Forelimb muscle (tissue), 1 donor: Measurements from ENCODE around the gene CIBAR2. TPM values are rescaled to one million over a fixed set of nuclear protein-coding genes. Genes with fewer than 3 reads are reported as not detected.
"Not testable (repeated sequence)": the region's sequence is repeated elsewhere in the genome, so short reads cannot be mapped to it uniquely, and the experiment has no call there.

Source experiments
- DNase-seq: peaks from one replicate; pipeline ENCODE4 v3.0.0-alpha.2; 2013; ENCODE audit warnings: low read depth
- polyA plus RNA-seq: library from polyadenylated mRNA; unstranded; fragments of 120-200 nt; gene quantifications from one replicate; pipeline ENCODE4 v1.2.1, GENCODE V29; 2013; ENCODE audit not compliant: insufficient read length

Gene CIBAR2
- polyA plus RNA-seq, 1 donor = not detected

DNA sequence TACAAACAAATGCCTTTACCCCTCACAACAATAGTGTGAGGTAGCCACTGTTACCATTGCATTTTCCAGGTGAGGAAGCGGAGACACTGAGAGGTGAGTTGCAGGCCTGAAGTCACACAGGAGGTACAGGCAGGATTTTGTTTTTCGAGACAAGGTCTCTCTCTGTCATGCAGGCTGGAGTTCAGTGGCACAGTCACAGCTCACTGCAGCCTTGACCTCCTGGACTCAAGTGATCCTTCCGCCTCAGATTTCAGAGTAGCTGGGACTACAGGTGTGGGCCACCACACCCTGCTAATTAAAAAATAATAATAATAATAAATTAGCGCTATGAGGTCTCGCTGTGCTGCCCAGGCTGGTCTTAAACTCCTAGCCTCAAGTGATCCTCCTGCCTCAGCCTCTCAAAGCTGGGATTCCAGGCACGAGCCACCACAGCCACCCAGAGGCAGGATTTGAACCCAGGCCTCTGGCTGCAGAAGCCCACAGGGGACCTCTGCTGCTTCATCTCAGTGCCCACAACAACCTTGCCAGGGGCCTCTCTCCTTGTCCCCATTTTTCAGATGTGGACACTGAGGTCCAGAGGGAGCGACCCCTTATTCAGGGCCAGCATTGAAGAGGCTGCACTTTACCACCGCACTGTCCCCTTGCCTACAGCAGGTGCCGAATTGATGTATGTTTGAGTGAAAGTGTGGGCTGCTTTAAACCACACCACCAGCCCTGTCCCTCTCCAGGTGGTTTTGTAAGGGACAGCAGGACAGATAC, 16.0 kb upstream of the CIBAR2 start:
- DNase-seq = no peak

DNA sequence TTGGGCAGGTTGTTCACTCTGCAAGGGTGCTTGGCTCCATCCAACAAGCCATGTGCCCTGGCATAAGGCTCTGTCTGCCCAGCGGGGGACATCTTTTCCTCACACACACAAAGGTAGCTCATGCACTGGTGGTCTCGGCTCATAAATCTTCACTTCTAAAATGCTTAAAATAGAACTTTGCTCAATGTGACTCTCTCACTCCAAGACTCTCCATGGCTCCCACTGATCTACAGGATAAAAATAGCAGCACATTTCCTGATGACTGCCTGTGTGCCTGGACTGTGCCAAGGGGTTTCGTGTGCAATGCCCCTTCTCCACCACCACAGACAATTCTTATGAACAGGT, 15.1 kb upstream of the CIBAR2 start:
- no peak for DNase-seq

DNA sequence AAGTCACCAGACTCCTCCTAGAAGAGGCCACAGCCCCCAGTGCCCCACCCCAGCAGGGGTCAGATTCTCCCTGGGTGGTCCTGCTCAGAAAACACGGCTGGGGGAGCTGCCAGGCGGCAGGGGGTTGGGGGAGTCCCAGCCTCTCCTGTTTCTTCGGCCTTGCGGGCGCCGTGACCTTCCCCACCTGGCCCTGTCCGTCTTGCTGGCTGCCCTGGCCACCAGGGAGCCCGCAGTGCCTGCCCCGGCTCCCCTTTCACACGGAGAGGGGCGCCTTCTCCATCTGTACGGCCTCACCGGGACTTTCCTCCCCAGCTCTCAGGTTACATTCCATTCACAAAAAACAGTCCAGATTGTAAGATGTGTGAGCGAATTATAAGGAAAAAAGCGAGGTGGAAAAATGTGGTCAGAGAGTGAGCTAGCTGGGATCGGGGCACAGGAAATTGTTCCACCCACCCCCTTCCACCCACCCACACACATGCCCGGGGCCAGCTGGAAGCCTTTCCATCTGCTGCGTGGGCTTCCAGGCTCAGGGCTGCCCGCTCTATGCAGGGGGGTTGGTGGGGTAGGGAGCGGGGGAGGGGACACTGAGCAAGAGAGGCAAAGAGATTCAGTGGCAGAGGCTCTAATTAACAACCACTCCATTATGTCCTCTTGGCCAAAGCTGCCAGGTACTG, 14.6 kb upstream of the CIBAR2 start:
- DNase-seq = no peak

DNA sequence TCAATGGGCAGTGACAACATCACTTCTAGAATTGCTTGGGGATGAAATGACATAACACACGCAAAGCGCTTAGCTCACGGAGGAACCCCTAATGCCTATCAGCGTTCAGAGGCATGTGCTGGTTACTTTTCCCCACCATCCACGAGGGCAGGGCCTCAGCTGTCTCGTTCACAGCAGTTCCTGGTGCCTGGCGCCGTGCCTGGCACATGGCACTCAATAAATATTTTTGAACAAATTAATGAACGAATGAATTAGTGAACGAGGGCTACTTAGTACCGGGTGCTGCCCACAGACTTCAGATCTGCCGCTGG, 14.1 kb upstream of the CIBAR2 start:
- DNase-seq = no peak

DNA sequence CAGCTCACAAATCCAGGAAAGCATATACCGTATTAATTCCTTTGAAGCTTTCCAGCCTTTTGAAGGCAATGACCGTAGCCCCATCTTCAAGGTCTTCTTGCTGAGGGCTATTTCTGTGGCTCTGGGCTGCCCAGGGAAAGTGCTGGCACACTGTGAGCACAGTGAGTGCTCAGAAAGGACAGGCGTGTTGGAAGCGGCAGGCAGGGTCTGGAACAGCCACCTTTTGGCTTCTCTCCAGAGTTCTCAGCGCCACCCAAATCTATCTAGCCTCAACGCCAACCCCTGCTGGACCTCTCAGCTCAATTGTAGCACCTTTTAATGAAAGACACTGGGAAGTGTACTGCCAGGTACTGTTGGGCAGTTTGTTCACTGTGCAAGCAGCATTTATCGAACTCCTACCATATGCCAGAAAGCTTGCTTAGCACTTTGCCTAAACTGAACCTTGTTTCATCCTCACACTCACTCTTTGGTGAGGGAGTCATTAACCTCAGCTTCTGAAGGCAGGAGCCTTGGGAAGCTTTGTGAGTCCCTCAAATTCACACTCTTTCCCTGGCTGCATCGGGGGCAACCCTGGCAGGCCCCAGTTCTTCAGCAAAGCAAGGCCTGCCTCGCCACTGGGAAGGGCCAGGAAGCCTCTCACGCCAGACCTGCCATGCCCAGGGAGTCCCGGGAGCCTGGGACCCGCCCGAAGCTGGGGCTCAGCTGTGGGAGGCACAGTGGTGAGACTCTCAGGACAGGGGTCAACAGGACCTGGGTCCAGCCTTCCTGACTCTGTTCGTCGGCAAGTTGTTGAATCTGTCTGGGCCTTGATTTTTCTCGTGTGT, 13.5 kb upstream of the CIBAR2 start:
- DNase-seq = no peak

DNA sequence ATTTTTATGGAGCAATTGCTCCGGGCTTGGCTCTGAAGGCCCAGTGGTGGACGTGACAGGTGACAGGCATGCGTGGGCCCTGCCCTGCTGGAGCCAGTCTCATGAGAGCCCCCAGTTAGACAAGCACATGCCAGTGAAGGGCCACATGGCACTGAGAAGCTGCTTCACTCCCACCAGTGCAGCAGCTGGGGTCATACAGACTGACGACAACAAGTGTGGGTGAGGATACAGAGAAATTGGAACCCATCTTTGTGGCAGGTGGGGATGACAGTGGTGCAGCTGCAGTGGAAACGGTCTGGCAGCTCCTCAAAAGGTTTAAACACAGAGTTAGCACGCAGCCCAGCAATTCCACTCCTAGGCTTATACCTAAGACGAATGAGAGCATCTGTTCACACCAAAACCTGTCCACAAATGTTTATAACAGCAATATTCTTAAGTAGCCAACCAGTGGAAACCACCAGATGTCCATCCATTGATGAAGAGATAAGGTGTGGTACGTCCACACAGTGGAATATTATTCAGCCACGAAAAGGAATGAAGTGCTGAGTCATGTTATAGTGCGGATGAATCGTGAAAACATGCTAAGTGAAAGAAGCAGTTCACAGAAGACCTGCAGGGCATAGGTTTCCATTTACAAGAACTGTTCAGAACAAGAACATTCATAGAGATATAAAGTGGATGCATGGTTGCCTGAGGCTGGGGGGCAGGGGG, 12.5 kb upstream of the CIBAR2 start:
- DNase-seq = no peak

DNA sequence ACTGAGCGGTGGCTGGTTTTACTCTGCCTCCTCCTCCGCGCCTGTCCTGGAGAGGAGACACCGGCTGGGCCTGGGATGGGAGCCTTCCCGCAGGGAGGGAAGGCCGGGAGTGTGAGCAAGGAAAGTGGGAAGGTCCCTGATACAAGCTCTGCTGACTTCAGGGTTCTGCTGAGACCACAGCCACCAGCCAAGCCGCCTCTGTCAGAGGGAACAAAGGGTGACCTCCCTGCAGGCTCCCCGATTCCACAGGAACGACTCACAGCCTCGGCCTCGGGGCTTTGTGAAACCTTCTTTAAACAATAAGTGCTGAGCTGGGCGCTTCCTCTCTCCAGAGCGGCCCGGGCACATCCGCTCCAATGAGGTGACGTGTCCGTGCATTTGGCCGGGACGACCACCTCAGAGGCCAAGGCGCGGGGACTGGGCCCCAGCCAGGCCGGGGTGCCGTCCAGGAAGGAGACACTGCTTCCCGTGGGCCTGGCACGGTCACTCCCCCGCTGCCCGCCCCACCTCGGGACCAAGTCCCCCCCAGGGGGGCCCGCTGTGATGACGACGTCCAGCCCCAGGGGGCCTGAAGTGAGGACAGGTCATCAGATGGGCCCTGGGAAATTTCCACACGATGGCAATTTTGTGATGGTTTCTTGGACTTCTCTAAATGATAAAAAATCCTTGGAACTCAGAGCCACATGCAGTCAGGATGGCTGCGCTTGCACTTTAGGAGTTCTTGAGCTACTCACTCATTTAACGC, 11.8 kb upstream of the CIBAR2 start:
- DNase-seq = no peak

DNA sequence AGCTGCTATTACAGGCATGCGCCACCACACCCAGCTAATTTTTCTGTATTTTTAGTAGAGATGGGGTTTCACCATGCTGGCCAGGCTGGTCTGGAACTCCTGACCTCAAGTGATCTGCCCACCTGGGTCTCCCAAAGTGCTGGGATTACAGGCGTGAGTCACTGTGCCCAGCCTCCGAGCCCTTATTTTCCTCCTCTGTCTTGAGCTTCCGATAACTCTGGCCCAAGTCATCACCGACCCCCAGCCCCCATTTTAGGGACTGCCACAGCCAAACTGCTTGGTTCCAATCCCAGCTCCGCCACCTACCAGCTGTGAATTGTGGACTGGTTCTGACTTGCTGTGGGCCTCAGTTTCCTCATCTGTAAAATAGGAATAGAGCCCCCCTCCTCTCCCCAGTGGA, 11.2 kb upstream of the CIBAR2 start:
- not testable (repeated sequence) for DNase-seq

DNA sequence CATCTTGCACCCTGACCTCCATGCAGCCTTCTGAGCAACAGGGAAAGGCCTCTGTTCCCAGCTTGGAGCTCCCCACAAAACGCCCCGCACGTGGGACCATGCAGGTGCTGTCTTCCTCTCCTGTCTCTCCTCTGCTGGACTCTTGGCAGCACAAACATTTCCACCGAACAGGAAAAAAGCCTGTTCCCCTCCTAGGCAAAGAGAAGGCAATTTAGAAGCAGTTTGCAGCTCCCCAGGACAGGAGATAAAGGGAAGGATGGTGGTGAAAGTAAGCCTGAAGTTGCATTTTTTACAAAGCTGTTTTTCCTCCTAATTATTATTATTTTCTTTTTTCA, 7.7 kb upstream of the CIBAR2 start:
- DNase-seq = no peak

DNA sequence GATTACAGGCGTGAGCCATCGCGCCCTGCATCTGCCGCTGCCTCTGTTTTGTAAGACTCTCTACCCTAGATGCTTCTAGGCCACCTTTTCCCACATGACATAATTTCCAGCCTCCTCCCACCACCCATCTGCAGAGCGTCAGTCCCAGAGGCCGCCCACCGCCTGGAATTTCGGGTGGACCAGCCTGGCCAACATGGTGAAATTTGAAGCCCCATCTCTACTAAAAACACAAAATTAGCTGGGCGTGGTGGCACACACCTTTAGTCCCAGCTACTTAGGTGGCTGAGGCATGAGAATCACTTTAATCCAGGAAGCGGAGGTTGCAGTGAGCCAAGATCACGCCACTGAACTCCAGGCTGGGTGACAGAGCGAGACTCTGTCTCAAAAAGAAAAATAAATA, 5.1 kb upstream of the CIBAR2 start:
- no peak for DNase-seq

DNA sequence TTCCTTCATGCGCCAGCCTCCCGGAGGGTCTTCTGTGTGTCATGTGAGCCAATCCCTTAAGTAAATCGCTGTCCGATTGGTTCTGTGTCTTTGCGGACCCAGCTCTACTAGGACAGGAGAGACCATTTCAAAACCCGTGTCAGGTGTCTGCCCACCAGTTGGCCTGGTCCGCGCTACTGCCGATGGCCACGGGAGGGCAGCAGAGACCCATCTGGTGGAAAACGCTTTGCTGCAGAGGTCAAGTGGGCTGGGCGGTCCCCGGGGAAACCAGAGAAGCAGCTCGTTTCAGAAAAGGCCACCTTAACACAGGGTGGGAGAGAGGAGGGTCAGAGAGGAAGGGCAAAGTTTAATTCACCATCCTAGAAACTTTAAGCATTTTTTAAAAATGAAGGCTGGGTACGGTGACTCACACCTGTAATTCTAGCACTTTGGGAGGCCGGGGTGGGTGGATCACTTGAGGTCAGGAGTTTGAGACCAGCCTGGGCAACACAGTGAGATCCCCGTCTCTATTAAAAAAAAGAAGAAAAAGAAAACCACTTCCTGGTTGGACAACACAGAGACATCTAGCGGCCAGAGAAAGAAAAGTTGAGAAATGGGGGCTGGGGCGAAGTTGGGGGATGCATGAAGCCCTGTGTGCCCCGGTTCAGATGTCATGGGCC, 2.8 kb upstream of the CIBAR2 start:
- DNase-seq = no peak

DNA sequence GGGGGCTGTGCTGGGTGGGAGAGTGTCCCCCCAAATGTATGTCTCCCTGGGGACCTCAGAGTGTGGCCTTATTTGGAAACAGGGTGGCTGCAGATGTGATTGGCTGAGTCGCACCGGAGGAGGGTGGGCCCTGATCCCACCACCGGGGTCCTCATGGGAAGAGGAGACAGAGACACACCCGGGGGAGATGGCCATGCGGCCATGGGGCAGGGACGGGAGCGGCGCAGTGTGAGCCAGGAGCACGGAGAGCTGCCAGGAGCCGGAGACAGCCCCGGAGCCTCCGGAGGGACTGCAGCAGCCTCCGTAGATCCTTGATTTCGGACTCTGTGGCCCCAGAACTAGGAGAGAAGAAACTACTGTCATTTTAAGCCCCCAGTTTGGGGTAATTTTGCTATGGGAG, 1.6 kb upstream of the CIBAR2 start:
- DNase-seq = no peak

DNA sequence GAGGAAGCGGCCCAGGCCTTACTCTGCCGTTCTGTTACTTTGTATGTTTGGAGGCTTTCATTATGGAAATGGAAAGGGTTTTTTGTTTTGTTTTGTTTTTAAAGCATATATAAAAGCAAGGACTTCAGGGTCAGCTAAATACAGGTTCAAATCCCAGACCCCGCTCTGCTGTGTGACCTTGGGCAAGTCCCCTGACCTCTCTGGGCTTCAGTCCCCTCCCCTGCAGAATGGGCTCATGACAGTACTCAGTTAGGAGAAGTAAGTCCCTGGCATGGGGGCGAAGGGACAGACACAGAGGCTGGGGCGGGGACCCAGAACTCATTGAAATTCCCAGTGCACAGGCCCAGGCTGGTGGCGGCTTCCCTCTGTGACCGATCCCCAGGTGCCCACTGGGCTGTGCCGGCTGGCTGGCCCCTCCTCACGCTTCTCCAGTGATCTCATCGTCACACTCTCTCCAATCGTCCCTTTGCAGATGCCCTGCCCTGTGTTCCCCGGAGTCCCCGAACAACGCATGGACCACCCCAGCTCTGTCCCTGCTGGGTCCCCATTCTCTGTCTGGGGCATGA, 979 bp upstream of the CIBAR2 start:
- no peak for DNase-seq

DNA sequence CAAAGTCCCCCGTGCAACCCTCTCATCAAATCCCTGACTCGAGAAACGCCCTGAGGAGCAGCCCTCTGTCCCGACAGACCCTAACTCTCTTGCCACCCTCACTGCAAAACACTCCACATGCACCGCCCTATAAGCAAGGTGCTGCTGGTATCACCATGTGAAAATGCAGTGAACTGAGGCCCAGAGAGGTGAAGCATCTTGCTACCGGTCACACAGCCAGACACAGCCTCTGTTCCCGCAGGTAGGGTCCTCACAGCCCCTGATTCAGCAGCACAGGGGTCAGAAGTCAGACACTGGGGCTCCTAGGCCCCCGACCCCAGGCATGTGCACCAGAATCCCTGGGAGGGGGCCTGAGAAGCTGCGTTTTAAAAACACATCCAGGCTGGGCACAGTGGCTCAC, 1.1 kb downstream of the CIBAR2 start:
- no peak for DNase-seq

DNA sequence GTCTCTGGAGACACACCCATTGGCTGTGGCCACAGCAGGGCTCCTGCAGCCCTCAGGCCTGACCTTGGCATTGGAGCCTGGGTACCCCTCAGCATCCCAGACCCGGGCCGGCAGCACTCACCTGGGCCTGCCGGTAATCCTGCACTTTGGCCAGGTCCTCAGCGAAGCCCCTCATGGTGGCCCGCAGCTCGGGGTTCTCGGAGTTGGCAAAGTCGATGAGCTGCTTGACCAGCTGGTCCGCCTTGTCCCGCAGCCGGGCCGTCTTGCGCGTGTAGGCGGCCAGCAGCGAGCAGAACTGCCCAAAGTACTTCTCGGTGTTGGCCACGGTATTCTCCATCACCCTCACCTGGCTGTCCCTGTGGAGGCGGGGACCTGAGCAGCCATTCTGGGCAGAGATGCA, 2.2 kb downstream of the CIBAR2 start:
- no peak for DNase-seq

DNA sequence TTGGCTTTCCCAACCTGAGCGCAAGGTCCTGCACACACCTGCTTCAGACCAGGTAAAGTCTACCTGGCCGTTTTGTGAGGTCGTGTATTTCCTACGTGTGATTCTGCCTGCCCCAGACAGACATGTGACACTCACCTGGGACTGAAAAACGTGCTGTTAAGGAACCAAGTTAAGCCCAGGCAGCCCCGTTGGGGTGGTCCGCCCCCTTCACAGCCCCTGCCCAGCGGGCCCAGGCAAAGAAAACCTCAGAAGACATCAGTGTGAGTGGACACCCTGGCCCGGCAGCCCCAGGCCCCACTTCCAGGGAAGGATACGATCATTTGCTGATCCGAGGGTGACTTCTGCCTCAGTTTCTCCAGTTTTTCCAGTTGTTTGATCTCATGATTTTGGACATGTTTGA, 4.7 kb downstream of the CIBAR2 start:
- no peak for DNase-seq

DNA sequence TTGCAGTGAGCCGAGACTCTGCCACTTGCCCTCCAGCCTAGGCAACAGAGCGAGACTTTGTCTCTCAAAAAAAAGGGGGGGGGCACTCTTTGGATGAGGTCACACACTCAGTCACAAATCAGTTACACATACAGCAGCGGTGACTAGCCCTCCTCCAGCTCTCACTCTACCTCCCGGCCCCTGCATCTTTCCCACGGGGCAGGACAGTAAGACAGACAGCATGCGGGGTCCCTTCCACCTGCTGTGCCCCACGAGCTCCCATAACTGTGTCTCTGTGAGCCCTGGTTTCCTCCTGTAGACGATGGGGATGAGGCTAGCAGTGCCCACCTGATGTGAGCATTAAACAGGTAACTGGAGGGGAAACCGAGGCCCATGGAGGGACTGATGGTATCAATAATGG, 5.2 kb downstream of the CIBAR2 start:
- no peak for DNase-seq

DNA sequence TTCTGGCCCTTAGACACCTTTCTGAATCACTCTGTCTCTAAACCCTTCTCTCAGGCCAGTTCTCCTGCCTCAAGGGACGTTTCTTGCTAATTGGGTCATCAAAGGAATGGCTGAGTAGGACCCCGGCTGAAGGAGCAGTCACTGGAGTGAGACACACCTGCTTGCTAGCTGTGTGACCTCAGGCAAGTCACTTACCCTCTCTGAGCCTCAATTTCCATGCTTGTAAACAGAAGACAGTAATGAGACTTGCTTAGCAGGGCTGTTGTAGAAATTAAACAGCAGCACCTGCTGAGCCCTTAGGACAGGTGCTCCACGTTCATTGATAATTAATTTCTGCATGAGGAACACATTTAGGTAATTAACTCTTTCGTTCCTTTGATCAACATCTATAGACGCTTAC, 6.8 kb downstream of the CIBAR2 start:
- no peak for DNase-seq

DNA sequence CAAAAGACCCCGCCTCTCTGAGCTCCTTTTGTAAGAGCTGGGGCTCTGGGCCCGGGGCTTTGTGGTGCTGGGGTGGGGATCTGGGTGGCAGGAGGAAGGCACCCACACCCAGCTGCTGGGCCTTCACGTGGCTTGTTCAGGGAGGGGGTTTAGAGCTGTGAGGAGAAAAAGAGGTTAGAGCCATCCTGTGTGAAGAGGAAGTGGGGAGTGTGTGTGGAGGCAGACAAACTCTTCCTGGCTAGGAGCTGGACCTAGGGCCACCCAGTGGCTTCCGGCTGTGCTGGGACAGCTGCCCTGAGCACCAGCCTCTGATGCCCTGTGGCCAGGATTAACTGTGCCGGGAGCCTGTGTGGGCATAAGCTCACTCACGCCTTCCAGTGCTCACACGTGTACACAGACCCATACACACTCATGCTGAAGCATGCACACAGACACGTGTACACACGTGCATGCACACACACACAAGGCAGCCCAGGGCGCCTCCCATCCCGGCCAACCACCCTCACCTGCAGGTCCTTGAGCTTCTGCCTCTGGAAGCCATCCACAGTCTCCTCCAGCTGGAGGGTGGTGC, 7.4 kb downstream of the CIBAR2 start:
- DNase-seq = no peak

DNA sequence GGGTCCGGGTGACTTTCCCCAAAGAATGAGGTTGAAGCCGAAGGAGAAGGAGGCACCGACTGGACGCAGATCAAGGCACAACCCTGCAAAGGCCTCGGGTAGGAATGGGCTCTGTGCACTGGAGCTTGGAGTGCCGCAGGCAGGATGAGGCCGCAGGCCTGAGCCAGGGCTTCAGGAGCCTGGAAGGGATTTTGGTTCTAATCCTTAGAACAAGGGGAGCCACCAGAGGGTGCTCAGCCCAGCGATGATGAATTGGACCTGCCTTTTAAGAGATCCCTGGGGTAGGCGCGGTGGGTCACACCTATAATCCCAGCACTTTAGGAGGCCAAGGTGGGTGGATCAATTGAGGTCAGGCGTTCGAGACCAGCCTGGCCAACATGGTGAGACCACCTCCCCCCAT, 8.1 kb downstream of the CIBAR2 start:
- DNase-seq = no peak
